GM12878 (cell line): ENCODE data around the gene STPG1. TPM values are rescaled to one million over a fixed set of nuclear protein-coding genes. Genes with fewer than 3 reads are reported as not detected.

Experiments
- ATAC-seq: fragments of 200-7000 bp; cut with Tn5 transposase; 3 replicates; pipeline ENCODE4 v1.9.1; 2020; ENCODE audit warnings: mild to moderate bottlenecking, moderate library complexity
- BruUV-seq: library from RNA; stranded (reverse); fragments of 400-500 nt; replicated peaks from 2 replicates; lab custom pipeline; 2021; lab: Mats Ljungman, UMichigan
- CTCF ChIA-PET: fragments of 300-600 bp; sonication (Branson Sonifier 250); formaldehyde crosslinking; extraction: SDS; loops from one replicate; lab custom pipeline; 2021; ENCODE audit warnings: inconsistent platforms; lab: Yijun Ruan, JAX
- POLR2A ChIA-PET: fragments of 350-600 bp; formaldehyde crosslinking; extraction: SDS; loops from one replicate; lab custom pipeline; 2021; ENCODE audit warnings: inconsistent platforms; lab: Charles Lee
- RAD21 ChIA-PET: fragments of 300-600 bp; sonication (Branson Sonifier 250); formaldehyde crosslinking; loops from one replicate; lab custom pipeline; 2023; ENCODE audit warnings: antibody characterized with exemption; ENCODE audit not compliant: unreplicated experiment; lab: Charles Lee
- SMC1A ChIA-PET: fragments of 300-600 bp; sonication (Branson Sonifier 250); formaldehyde crosslinking; loops from one replicate; lab custom pipeline; 2023; ENCODE audit not compliant: unreplicated experiment, uncharacterized antibody; lab: Charles Lee
- DNase-seq: peaks from one replicate; pipeline ENCODE4 v3.0.0-alpha.2; 2011; ENCODE audit warnings: low read depth, low spot score
- FAIRE-seq: peaks from 3 replicates; lab custom pipeline; 2011; peaks lifted over from hg19 to GRCh38; lab: Jason Lieb, UNC
- H2AFZ ChIP-seq: 2 replicates; pipeline ENCODE4 v1.6.0; 2011; ENCODE audit warnings: low read depth, low read length, control low read depth; ENCODE audit not compliant: control insufficient read depth
- H3K27ac ChIP-seq: 2 replicates; pipeline ENCODE4 v1.5.1; 2011; ENCODE audit warnings: control low read depth; ENCODE audit not compliant: control insufficient read depth, insufficient read depth
- H3K27me3 ChIP-seq, 2 experiments: replicated peaks in 1 of 2; 2 replicates each; pipeline versions ENCODE4 v1.6.0 to v1.6.1; 2011; ENCODE audit warnings: low read length in 1 of 2; ENCODE audit not compliant: control insufficient read depth in 2 of 2, insufficient read depth in 2 of 2
- H3K36me3 ChIP-seq, 2 experiments: 2 replicates each; pipeline ENCODE4 v1.5.1; 2011; ENCODE audit warnings: low read length in 1 of 2; ENCODE audit not compliant: control insufficient read depth in 2 of 2, insufficient read depth in 2 of 2
- H3K4me1 ChIP-seq: 2 replicates; pipeline ENCODE4 v1.6.1; 2011; ENCODE audit warnings: mild to moderate bottlenecking, low read length, moderate library complexity, mixed read lengths; ENCODE audit not compliant: control insufficient read depth, insufficient read depth
- H3K4me2 ChIP-seq: 2 replicates; pipeline ENCODE4 v1.6.0; 2011; ENCODE audit warnings: control low read depth; ENCODE audit not compliant: control insufficient read depth, insufficient read depth
- H3K4me3 ChIP-seq: fragments of 200-600 bp; sonication (generic); 2 replicates; pipeline ENCODE4 v1.5.1; 2016
- H3K79me2 ChIP-seq: 2 replicates; pipeline ENCODE4 v1.6.0; 2011; ENCODE audit warnings: low read length; ENCODE audit not compliant: control insufficient read depth, insufficient read depth
- H3K9ac ChIP-seq: 2 replicates; pipeline ENCODE4 v1.8.0; 2011; ENCODE audit warnings: low read length, control low read depth, mixed read lengths; ENCODE audit not compliant: control insufficient read depth, insufficient read depth
- H3K9me3 ChIP-seq: replicated peaks from 3 replicates; pipeline ENCODE4 v1.5.1; 2011; ENCODE audit warnings: mild to moderate bottlenecking, low read length; ENCODE audit not compliant: control insufficient read depth, insufficient read depth
- H4K20me1 ChIP-seq: 2 replicates; pipeline ENCODE4 v1.6.0; 2011; ENCODE audit not compliant: control insufficient read depth, insufficient read depth
- E2F4 ChIP-seq: IDR thresholded peaks from 2 replicates; pipeline ENCODE4 v1.6.1; 2012; ENCODE audit warnings: low read depth, low read length, improper control_type of control experiment
- POU2F2 ChIP-seq: IDR thresholded peaks from 3 replicates; pipeline ENCODE4 v1.6.1; 2011; ENCODE audit warnings: low read depth, mild to moderate bottlenecking, low read length, borderline replicate concordance
- PRDM15 ChIP-seq: fragments of 450-650 bp; formaldehyde crosslinking; IDR thresholded peaks from 2 replicates; pipeline ENCODE4 v1.4.0; 2020; ENCODE audit warnings: mild to moderate bottlenecking, moderate library complexity
- RAD21 ChIP-seq: IDR thresholded peaks from 2 replicates; pipeline ENCODE4 v1.6.1; 2011; ENCODE audit warnings: mild to moderate bottlenecking, low read depth, low read length, moderate library complexity; ENCODE audit not compliant: insufficient read depth
- ZBTB33 ChIP-seq: fragments of 450-650 bp; IDR thresholded peaks from 2 replicates; pipeline ENCODE4 v1.6.1; 2017; ENCODE audit warnings: mild to moderate bottlenecking
- WGBS: methylation state at CpG from one replicate; pipeline ENCODE4 v1.1.6; 2016; ENCODE audit warnings: low lambda C conversion rate; ENCODE audit not compliant: insufficient replicate concordance, insufficient coverage; ENCODE audit errors: missing lambda C conversion rate; 5-methylcytosine and 5-hydroxymethylcytosine counted together
- in situ Hi-C: fragments of 300-500 bp; cut with MboI; formaldehyde crosslinking; loops from 9 replicates; pipeline ENCODE4 v1.14.3; 2018; ENCODE audit warnings: mixed read lengths
- intact Hi-C: fragments of 100-400 bp; cut with micrococcal nuclease; formaldehyde crosslinking; loops from one replicate; pipeline ENCODE4 v1.14.2; 2022; ENCODE audit not compliant: unreplicated experiment
- polyA plus RNA-seq, 11 experiments: library from polyadenylated mRNA; depleted of rRNA in 4 of 11; unstranded in 6 of 11; stranded (reverse) in 5 of 11; fragments of >200 nt; fragmentation: Nextera tagmentation in 4 of 11; fragmentation: Illumina TruSeq in 1 of 11; extraction: Ambion mirVana in 4 of 11; extraction: Trizol in 1 of 11; gene quantifications; 1 replicate in 1 of 11; 2 replicates in 10 of 11; pipeline versions ENCODE4 v1.2.1 to v1.2.3, GENCODE V29; 2011 to 2016; ENCODE audit warnings: inconsistent platforms in 2 of 11, missing spikeins in 2 of 11, low read depth in 1 of 11
- total RNA-seq, 4 experiments: library from RNA; depleted of rRNA in 3 of 4; stranded (reverse); fragments of >200 nt in 3 of 4; fragmentation: Illumina TruSeq in 1 of 4; extraction: Trizol in 1 of 4; gene quantifications; 2 replicates each; pipeline versions ENCODE4 v1.2.1 to v1.2.3, GENCODE V29; 2013 to 2021

The STPG1 gene
- total and polyA plus RNA-seq, 10 of the 15 experiments (the other 5 are each of a cell fraction or from before 2014, with no cell fraction given): 0.22 to 2.6 (median 0.73) TPM

- no peaks in the 10 kb centered on the region for H4K20me1 ChIP-seq
- DNase-seq: no peak
- SMC1A ChIA-PET: interaction anchor here (1.0 kb wide), 1 partner anchor 67 kb away, joined by 3 read pairs; no protein-coding TSS in a partner anchor
- H3K4me2 ChIP-seq: no peak overlapping the region
- no peak for TF ChIP-seq ZBTB33
- TF ChIP-seq, all 136 proteins: peak for 0
- H3K9ac ChIP-seq: no peak overlapping the region
- ChIA-PET RAD21 (no interaction called here), POLR2A (no interaction called here), CTCF (interaction anchor here (2.7 kb wide), 1 partner anchor 126 kb away, joined by 8 read pairs; no protein-coding TSS in a partner anchor)
- H3K79me2 ChIP-seq: no peaks in the 10 kb centered on the region
- peaks cover 12% of the 10 kb centered on the region for H3K4me1 ChIP-seq
- no peak overlapping the region for H3K4me3 ChIP-seq
- no peak for ATAC-seq
- no peak overlapping the region for H2AFZ ChIP-seq
- H3K27me3 ChIP-seq: peaks cover 11 to 28% of the 10 kb centered on the region in 2 experiments
- in situ Hi-C loops (no loop called here), intact Hi-C loops (no loop called here)
- WGBS: 44% methylated on average over 6 of the region's 6 CpGs
- no TSS peak for BruUV-seq
- H3K9me3 ChIP-seq: no peaks in the 10 kb centered on the region
- H3K36me3 ChIP-seq: no peaks in the 10 kb centered on the region
- H3K27ac ChIP-seq: no peak overlapping the region
- no peak for FAIRE-seq
Measured at GRCh38 chr1:24324903-24325302, 88.7 kb downstream of the STPG1 start.

DNA sequence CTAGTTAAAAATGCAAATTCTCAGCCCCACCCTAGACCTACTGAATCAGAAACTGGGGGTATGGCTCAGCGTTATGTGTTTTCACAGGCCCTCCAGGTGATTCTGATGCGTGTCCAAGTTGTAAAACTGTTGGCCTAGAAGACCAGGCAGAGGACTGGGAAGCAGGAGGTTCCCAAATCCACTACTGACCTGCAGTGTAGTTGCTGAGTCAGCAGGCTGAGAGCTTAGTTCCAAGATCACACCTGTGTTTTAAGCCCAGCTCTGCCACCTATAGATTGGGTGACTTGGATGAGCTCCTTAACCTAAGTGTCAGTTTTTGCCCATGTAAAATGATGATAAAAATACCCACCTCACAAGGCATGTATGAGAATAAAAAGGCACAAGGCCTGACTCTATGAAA, 90.3 kb downstream of the STPG1 start:
- Histone ChIP-seq H2AFZ (no peak overlapping the region), H3K9me3 (no peaks in the 10 kb centered on the region), H3K79me2 (no peaks in the 10 kb centered on the region), H4K20me1 (no peaks in the 10 kb centered on the region), H3K36me3 (no peaks in the 10 kb centered on the region), H3K27ac (no peak overlapping the region), H3K27me3 (peaks cover 11 to 27% of the 10 kb centered on the region in 2 experiments), H3K9ac (no peak overlapping the region), H3K4me2 (no peak overlapping the region), H3K4me3 (no peak overlapping the region), H3K4me1 (peaks cover 21% of the 10 kb centered on the region)
- WGBS: 100% methylated on average over 2 of the region's 2 CpGs
- intact Hi-C loops (no loop called here), in situ Hi-C loops (no loop called here)
- no peak for ATAC-seq
- no TSS peak for BruUV-seq
- ChIA-PET RAD21 (no interaction called here), SMC1A (no interaction called here), POLR2A (no interaction called here), CTCF (interaction anchor here (1.1 to 2.7 kb wide), 2 partner anchors 70 to 125 kb away, joined by 3 to 8 read pairs; no protein-coding TSS in a partner anchor)
- FAIRE-seq: no peak
- no peak for DNase-seq
- TF ChIP-seq E2F4: no peak
- no peak for TF ChIP-seq RAD21
- no peak for TF ChIP-seq POU2F2
- no peak for TF ChIP-seq ZBTB33
- no peak for TF ChIP-seq PRDM15 (CRISPR knock-in tag)
